ENCODE results near the gene ZFP69.

GRCh38 chr1:40532062-40532389, 54.9 kb downstream of the ZFP69 start:
- no peak for TF ChIP-seq CTCF (IDR thresholded peaks at IDR 0.05)
- no peak for TF ChIP-seq POLR2A (IDR thresholded peaks at IDR 0.05)
- no peak for TF ChIP-seq POLR2AphosphoS5 (IDR thresholded peaks at IDR 0.05)
